IPS-NIHi7 (cell line): Measurements from ENCODE around the gene GNG2.
A peak's percentile ranks its signal among the peaks of the same experiment; 100 is the strongest.

ENCODE experiments used
- DNase-seq: peaks from one replicate; pipeline ENCODE4 v3.0.0; 2012; ENCODE audit warnings: mixed read lengths; ENCODE audit errors: extremely low spot score

Gene GNG2

GRCh38 chr14:51996148-51996746 lies 135.8 kb downstream of the GNG2 start:
- no peak for DNase-seq

GRCh38 chr14:51998348-51998747 lies 137.9 kb downstream of the GNG2 start:
- no peak for DNase-seq

GRCh38 chr14:51999084-51999483 lies 138.7 kb downstream of the GNG2 start:
- no peak for DNase-seq

DNA sequence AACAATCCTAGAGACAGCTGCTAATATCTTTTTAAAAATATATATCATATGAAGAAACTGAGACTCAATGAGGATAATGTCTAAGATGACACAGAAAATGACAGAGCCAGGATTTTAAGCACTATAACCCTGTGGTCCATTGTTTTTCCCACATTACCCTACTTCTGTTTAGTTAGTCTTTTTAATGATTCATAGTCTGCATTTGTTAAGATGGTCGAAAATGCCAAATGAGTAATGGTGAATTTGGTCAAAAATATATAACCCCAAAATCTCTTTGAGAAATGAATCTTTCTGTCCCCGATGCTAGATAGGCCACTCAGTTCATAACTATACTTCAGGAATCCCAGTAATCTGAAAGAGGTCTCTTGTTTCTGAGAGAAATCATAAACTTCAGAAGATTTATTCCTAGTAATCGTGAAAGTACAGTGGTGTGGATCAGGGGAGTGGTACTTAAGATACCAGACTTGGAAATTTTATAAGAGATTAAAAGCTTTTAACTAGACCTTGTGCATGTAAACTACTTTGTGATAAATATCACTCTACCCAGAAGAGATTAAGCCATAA lies 139.7 kb downstream of the GNG2 start:
- no peak for DNase-seq

DNA sequence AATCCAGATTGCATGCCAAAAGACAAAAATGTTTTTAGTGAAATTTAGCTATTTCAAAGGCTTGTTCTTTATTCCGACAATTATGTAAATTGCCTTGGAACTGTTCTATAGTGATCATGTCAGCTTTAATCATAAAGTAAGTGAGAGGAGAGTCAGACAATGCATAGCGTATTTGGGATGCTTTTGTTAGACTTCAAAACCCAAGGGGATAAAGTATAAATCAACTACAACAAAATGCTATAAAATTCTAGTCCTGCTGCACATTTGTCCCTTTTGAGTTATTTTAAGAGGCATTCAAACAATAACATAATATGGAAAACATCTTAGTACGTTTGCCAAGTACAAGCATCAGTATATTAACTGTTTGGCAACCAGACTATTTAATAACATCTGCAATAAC lies 140.3 kb downstream of the GNG2 start:
- no peak for DNase-seq

DNA sequence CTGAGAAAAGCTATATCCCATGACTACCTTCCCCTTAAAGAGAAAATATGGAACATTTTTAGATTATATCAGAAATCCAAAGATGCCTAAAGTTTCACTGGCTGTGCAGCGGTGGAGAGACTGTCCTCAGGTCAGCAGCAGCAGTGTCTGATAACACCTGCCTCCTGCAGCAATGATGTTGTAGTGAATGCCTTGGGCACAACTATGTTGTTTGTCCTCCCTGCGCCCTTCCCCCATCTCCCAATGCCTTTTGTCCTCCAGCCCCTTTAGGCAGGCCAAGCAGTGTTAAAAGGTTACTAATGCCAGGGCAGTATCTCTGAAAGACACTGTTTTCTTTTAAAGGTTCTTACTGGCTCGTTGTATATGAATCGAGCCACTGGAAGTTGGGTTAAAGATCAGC lies 142.1 kb downstream of the GNG2 start:
- no peak for DNase-seq

DNA sequence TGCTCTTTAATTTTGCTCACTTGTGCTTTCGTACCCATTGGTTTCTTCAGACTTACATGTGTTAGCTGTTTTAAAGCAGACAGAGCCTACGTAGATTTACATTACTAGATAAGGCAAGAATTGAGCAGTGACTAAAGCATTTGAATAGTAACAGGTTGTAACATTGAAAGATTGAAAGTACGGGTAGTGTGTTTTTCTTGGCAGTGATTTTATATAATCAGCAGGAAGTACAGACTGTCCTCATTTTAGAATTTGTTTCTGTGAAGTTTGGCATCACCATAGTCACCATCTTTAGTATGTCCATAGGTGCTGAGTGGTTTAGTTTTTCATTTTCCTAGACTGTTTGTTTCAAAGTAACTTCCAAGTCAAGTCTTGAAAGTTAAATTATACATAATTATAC lies 142.9 kb downstream of the GNG2 start:
- DNase-seq, result no peak

DNA sequence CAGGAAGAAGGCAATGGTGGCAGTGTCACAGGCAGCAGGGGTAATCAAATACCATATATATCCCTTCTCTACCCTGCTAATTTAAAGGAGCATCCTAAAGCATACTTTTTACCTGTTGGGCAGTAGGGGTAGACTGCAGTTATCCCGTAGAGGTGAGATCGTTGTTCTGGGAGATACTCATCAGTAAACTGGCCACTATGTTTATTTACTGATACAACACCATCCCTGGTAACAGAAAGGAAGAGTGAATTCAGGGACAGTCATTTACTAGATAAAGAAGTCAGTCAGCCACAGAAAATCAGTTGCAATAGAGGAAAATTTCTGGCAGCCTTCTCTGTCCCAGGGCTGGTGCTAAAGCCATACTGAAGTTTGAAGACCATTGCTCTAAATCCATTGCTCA lies 145.2 kb downstream of the GNG2 start:
- DNase-seq, result no peak

- DNase-seq, result no peak
Measured at GRCh38 chr14:52006361-52006760, 145.9 kb downstream of the GNG2 start.

GRCh38 chr14:52007211-52007610 lies 146.8 kb downstream of the GNG2 start:
- no peak for DNase-seq

- no peak for DNase-seq
Measured at GRCh38 chr14:52007637-52008036, 147.2 kb downstream of the GNG2 start.

DNA sequence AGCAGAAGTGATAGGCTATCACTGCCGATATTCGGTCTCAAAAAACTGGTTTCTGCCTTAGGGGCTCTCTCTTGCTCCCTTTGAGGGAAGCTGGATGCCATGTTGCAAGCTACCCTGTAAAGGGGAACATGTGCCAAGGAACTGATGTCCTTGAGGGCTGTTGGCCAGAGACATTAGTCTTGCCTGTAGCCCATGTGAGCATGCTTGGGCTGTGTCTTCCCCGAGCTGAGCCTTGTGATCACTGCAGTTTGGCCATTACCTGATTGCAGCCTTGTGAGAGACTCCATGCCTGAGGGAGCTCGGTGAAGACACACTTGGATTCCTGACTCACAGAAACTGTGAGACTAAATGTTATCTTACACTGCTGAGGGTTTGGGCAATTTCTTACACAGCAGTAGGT lies 147.7 kb downstream of the GNG2 start:
- no peak for DNase-seq

DNA sequence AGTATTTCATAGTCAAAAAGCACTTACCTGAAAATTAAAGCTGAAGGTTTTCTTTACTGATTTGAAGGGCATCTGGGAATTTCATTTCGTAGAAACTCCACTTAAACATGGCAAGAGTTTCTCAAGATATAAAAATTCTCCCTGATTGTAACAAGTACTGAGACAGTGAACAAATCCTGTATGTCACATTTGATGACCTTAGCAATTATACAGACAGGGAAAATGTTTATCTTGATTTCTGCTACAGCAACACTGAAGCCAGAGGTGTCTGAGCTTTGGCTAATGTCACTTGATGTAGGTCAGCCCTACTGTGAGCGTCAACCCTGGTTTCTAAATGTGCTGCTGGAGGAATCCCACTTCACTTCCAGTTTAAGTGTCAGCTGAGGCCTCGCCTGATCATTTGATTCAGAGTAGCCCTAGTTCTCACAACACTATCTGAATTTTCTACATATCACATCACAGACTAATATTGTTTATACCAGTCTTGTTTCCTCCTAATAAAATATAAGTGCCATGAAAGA lies 149.8 kb downstream of the GNG2 start:
- no peak for DNase-seq

DNA sequence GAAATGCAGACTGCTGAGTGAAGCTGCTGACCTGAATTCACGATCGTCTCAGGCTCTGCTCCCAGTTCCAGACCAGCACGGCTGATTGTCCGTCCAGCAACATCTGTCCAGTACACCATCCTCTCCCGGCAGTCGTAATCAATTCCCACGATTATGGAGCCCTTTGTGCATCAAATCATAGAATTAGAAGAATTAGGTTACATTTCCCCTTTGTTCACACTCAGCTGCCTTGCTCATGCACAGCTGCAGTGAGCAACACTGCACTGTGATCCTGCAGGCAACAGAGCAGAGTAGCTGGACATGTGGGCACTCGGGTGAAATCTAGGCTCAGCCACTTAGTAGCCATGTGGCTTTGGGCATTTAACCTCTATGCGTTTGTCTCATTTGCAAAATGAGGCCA lies 151.1 kb downstream of the GNG2 start:
- DNase-seq, result no peak

GRCh38 chr14:52012635-52013034 lies 152.2 kb downstream of the GNG2 start:
- no peak for DNase-seq

DNA sequence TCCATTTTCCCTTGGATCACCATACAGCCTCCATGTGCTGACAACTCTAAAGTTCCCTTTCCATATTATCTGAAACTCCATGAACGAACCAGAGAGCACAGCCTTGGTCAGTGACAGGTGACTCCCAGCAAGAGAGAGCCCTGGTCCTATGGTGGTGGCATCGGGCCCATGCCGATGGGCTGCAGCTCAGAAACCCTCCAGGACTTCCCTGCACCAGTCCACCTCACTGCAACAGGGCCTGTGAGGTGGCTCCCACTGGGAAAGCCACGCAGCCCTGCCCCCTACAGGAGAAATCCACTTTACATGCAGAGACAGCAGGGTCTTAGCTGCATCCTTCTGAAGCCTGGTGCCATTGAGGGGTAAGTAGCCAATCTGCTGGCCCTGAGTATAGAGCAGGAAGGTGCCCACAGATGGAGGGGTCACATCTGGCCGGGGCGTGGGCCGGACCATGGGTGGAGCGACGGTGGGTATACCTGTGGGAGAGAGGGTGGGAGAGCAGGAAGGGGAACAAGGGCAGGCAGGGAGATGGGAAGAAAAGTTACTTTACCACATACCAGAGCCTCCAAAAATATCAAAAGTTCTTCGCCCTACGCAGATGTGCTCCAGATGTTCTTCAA lies 153.7 kb downstream of the GNG2 start:
- peak; percentile 57 for DNase-seq

DNA sequence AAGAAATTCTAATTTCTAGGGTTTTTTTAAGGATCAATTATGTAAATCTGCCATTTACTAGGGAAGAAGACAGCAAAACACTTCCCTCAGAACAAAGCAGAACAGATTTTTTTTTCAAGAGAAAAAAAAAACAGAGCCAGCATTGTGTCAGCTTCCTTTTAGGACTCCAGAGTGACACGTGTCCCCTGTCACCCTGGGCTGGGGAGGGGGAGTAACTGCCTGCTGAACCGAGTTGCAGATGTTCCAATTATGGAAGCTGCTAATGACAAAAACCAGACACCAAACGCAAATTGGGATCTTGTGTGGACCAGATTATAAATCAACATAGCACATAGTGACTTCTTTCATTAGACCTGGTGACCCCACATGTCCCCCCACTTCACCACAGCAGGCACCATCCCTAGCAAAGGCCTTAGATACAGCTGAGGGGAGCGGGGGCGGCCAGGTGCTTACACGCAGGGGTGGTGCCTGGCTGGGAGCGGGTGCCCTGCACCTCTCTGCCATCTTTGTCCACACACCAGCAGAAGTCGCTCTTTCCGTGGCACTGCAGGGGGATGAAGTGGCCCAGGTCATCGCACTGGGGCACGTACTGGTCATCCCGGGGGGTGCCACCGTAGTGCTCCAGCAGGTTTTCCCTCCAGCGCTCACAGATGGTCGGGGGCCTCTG lies 154.3 kb downstream of the GNG2 start:
- DNase-seq, result no peak

- DNase-seq, result peak; percentile 52
Measured at GRCh38 chr14:52015411-52016030, 155.1 kb downstream of the GNG2 start.

GRCh38 chr14:52018252-52018651 lies 157.8 kb downstream of the GNG2 start:
- DNase-seq, result no peak

DNA sequence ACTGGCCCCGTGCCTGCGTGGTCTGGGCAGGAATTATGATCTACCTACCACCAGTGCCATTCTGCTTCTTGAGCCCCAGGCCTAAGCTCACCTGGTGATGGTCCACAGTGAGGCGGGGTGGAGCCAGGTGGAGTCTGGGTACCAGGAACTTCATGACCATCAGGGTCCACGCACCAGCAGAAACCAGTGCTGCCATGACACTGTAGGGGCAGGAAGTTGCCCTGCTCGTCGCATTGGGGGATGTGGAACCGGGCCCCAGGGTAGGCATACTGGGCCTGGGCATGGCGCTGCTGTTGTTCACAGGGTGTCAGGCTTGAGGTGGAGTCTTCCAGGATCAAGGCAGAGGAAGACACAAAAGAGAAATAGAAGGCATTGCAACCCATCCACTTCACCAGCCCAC lies 158.6 kb downstream of the GNG2 start:
- no peak for DNase-seq
